ENCODE results near the gene ZNF287.

Gene ZNF287

DNA sequence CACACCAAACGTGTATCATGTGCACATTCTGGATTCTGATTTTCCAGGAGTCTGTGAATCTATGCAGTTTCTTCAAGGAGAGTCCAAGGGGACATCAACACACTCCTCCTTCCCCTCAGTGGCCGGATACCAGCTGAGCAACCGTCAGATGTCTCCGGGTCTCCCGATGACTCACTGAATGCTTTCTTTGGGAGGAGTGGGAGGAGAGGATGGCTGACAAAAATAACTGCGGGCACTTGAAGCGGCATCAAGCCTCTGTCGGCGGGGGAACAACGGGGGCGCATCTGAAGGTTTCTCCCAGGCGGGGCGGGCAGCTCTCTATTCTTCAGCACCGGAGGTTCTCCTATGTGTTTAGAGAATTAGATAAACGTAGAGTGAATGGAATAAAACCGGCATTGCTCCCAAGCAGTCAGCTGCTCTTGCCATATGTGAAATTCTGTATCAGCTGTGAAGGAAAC lies 52.4 kb downstream of the ZNF287 start:
- DNase-seq (ENCODE audit: low read depth in 2 of 2): no peak

DNA sequence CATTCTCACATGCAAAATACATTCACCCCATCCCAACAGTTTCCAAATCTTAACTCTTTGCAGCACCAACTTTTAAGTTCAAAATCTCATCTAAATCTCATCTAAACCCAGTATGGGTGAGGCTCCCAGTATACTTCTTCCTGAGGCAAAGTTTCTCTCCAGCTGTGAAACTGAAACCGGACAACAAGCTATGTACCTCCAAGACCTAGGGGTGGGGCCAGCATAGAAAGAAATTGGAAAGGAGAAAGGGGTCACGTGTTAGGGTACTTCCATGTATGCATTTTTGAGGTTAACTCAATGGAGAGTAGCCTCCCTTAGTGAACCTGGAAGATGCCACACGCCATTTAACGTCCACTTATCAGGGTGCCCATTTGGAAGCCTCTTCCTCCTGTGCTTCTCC lies 53.1 kb downstream of the ZNF287 start:
- DNase-seq (ENCODE audit: low read depth in 2 of 2): no peak

DNA sequence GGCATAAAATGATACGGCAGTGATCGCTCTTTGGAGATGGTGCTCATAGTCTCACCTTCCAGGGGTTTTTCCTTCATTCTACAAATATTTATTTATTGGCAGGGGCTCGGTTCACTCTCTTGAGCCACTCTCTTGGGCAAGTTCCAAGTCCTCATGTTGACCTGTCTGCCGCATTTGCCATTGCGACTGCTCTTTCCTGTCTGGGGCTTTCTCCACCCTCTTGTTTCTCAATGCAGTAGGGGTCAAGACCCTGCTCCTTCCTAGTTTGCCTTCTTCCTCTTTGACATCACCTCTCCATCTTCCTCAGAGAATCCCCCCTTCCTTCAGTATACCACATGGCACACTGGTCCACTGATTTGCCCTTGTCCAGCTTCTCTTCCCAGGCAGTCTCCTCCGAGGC lies 55.1 kb downstream of the ZNF287 start:
- no peak for DNase-seq (ENCODE audit: low read depth in 2 of 2)

DNA sequence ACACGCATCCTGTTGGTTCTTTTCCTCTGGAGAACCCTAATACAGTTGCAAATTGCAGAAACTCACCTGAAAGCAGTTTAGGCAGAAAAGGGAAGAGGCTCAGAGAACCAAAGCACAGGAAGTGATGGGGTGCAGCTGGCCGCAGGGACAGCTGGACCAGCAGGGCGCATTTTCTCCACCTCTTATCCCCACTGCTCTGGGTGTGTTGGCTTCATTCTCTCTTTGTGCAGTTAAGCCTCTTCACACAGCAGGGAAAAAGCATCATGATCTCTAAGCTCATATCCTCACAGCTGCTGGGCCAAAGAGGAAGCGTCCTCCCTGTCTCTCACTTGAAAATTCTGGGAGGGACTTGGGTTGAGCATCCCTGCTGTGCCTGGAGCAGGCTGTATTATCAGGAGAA lies 57.0 kb downstream of the ZNF287 start:
- no peak for DNase-seq (ENCODE audit: low read depth in 2 of 2)

DNA sequence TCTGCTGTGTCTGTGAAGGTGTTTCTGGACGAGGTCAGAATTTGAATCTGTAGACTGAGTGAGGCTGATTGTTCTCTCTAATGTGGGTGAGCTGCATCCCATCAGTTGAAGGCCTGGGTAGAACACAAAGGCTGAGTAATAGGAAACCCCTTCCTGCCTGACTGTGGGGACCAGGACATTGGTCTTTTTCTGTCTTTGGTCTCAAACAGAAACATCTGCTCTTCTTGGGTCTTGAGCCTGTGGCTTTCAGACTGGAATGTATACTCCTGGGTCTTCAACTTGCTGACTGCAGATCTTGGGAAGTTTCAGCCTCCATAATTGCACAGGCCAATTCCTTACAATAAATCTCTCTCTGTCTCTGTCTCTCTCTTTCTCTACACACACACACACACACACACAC lies 57.4 kb downstream of the ZNF287 start:
- no peak for DNase-seq (ENCODE audit: low read depth in 2 of 2)

DNA sequence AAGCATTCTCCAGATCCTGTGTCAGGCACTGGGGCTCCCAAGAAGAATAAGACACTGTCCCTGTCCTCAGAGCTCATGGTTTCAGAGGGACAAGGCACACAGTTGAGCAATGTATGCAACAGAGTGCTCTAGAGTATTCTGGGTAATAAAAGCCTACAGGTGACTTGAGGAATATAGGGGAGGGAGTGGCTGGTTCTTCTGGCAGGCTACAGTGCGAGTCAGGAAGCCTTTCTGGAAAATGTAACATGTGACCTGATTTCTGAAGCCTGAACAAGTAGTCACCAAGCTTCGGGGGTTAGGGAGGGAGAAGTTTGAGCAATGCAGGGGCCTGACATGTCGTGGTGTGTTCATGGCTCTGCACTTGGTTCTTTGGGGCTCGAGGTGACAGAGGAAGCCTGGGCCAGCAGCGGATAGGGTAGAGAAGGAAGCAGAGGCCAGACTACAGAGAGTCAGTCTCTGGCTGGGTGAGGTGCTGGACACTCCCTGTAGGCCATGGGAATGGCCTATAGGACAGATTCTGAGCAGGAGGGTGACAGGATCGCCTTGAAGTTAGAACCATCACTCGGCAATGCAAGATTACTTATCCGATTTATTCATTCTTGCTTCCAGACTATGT lies 61.0 kb downstream of the ZNF287 start:
- no peak for DNase-seq (ENCODE audit: low read depth in 2 of 2)

DNA sequence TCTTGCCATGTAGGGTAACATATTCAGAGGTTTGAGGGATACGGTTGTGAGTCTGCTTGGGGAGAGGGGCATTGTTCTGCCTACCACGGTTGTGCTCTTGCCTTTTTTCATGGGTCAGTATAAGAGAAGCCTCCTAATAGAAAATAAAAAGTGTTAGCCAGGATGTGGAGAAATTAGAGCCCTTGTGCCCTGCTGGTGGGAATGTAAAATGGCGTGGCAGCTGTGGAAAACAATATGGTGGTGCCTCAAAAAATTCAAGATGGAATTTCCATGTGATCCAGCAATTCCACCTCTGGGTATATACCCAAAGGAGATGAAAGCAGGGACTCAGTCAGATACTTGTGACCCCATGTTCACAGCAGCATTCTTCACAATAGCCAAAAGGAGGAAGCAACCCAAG lies 62.8 kb downstream of the ZNF287 start:
- no peak for DNase-seq (ENCODE audit: low read depth in 2 of 2)

DNA sequence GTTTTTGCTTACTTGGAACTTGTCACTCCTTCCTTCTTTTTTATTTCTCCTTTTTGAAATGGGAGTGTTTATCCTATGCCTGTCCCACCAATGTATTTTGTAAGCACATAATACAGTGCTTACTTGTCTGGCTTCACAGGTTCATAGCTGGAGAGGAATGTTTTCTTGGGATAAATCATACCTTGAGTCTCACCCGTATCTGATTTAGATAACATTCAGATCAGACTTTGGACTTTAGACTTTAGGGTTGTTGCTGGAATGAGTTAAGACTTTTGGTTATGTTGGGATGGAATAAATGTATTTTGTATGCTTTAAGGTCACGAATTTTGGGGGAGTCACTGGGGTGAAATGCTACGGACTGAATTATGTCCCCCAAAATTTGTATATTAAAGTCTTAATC lies 64.0 kb downstream of the ZNF287 start:
- DNase-seq (ENCODE audit: low read depth in 2 of 2): no peak

Data from stimulated activated CD4-positive, alpha-beta T cell treated with anti-CD3 and anti-CD28 coated beads, Interleukin-1b, Interleukin-23, amount 100 ng/mL, for 1 hour (primary cell).